ENCODE results near the gene PRRC1.

The PRRC1 gene

DNA sequence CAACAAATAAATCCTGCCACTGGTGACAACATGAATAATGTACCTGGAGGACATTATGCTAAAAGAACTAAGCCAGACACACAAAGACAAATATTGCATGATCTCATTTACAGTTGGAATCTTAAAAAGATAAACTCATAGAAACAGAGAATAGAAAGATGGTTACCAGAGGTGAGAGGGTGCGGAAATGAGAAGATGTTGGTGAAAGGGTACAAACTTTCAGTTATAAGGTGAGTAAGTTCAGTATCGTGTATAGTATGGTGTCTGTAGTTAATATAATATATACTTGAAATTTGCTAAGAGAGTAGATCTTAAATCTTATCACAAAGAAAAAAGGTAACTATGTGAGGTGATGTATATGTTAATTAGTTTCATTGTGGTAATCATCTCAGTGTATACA is 63.3 kb downstream of the PRRC1 start:
- no peak for DNase-seq (ENCODE audit: low read depth, low spot score)

DNA sequence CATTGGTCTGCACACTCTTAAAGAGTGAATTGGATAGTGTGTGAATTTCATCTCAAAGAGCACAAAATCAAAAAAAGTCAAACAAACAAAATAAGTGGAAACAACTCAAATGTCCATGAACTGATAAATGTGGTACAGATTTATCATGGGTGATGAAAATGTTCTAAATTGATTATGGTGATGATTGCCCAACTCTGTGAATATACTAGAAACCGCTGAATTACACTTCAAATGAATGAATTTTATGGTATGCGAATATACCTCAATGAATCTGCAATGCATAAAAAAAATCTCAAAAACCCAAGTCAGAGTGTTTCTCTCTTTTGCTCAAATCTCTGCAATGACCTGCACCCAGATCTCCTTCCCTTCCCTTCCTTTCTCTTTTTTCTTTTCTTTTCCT is 64.0 kb downstream of the PRRC1 start:
- DNase-seq (ENCODE audit: low read depth, low spot score): no peak

DNA sequence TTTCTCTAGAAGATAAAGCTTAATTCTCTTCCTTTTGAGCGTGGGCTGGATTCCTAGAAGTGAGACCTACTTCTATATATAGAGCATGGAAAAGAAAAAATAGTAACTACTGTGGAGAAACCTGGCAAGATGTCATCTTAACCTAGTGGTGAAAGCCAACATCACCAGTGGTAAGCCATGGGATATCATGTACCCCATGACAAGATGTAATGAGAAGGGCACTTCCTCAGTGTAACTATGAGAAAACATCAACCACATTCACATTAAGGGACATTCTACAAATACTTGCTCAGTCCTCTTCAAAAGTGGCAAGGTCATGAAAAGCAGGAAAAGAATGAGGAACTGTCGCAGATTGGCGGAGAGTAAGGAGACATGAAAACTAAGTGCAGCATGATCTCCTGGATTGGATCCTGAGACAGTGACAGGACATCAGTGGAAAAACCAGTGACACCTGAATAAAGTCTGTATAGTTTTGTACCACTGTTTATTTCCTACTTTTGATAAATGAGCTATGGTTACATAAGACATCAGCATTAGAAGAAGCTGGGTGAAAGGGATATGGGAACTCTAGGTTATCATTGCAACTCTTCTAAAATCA is 65.4 kb downstream of the PRRC1 start:
- DNase-seq (ENCODE audit: low read depth, low spot score): no peak

DNA sequence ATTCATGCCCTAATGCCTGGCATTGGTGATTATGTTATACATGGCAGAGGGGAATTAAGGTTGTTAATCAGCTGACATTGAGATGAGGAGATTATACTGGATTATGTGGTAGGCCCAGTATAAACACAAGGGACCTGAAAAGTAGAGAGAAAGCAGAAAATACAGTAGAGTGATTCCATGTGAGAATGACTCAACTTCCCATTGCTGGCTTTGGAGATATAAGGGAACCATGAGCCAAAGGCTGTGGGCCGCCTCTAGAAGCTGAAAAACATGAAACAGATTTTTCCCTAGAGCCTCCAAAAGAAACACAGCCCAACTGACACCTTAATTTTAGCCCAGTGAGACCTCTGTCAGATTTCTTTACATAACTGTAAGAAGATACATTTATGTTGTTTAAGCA is 66.4 kb downstream of the PRRC1 start:
- DNase-seq (ENCODE audit: low read depth, low spot score): no peak

DNA sequence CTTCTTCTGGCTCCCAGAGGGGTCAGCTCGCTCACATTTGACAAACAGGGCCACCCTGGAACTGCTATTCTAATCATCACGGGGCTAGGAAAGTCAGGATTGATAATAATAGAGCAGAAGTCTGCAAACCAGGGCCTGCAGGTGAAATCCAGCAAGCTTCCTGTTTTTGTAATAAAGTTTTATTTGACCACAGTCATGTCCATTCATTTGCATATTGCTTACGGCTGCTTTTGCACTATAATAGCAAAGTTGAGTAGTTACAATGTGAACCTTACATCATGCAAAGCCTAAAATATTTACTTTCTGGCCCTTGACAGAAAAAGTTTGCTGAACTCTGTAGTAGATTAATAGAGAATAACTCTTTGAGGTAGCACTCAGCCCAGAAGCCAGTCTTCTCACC is 68.2 kb downstream of the PRRC1 start:
- no peak for DNase-seq (ENCODE audit: low read depth, low spot score)

DNA sequence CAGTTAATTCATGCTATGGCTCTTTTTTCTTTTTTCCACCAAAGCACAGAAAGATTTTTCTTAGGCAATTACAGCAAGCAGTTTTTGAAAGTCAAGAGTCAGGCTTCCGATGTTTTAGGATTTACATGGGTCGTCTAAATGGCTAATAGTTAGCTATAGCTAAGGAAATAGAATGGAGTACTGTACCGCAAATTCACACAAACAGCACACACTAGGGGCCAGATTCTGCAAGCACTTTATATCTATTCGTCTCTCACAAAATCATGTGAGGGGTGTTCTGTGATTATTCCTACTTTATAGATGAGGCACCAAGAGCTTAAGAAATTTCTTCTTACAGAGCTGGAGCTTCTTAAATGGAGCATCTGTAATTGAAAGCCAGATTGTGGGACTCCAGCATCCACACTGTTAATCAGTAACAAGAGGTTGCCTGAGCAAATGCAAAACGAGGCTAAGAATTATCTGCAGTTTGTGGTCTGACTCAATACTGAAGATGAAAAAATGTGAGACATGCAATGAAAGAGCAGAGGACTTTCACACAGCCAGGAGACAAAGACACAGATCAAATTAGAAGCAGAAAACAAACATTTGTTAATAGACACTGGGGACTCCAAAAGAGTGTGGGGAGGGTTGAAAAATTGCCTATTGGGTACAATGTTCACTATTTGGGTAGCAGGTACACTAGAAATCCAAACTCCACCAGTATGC is 68.8 kb downstream of the PRRC1 start:
- DNase-seq (ENCODE audit: low read depth, low spot score): peak; percentile 32

DNA sequence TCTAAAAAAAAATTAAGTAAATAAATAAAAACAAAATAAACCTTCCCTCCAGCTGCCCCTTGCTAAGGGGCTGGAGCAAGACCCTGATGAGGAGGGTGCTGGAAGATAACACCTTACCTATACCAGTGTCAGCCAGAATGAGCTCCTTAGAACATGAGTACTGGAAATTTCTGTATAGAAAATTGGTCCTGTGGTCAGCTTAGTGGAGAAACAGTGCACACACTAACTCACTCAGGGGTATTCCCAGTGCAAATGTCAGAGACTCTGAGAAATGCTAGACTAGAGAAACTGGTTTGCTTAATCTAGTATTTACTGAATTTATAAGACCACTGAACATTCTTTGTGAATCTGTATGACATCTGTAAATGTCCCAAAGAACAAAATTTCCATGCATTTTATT is 69.4 kb downstream of the PRRC1 start:
- no peak for DNase-seq (ENCODE audit: low read depth, low spot score)

DNA sequence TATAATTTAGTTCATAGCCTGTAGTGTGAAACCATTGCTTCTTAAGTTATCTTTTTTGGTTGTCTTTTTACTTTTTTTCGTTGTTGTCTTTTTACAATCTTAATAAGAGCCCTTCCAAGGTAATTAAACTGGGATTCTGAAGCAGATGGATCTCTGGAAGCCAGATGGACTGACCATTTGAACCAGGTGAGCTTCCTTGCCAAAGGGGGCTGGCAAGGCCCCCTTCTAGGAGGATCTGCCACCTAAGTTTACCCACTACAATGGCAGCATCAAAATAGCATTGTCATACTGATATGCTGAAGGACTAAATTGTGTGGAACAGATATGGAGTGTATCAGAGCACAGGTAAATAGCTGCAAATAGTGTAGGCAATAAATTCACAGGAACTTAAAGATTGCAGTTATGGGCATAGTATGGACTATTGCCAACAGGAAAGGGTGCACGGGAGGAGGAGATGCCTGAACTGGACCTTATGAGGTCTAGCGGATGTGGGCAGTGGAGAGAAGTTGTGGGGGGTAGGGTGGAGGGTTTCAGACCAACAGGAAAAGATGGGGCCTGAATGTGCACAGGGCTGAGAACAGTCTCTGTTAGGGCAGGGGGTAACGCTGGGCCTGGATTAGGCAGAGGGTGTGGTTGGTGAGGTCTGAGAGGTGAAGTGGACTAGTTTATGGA is 69.9 kb downstream of the PRRC1 start:
- DNase-seq (ENCODE audit: low read depth, low spot score): no peak

DNA sequence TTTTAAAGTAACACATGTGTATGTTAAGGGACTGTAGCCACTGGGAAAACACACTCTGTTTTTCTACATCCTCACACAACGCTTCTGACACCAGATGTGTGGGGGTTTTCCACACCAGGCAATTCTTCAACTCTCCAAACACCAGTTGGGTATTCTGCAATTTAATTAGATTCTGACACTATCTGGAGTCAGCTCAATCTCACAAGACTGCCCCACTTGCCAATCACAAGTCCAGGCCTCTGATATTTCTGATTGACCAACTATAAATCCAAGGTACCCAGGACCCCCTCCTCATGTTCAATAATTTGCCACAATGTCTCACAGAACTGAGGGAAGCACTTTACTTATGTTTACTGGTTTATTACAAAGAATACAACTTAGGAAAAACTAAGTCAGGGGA is 70.9 kb downstream of the PRRC1 start:
- DNase-seq (ENCODE audit: low read depth, low spot score): no peak

DNA sequence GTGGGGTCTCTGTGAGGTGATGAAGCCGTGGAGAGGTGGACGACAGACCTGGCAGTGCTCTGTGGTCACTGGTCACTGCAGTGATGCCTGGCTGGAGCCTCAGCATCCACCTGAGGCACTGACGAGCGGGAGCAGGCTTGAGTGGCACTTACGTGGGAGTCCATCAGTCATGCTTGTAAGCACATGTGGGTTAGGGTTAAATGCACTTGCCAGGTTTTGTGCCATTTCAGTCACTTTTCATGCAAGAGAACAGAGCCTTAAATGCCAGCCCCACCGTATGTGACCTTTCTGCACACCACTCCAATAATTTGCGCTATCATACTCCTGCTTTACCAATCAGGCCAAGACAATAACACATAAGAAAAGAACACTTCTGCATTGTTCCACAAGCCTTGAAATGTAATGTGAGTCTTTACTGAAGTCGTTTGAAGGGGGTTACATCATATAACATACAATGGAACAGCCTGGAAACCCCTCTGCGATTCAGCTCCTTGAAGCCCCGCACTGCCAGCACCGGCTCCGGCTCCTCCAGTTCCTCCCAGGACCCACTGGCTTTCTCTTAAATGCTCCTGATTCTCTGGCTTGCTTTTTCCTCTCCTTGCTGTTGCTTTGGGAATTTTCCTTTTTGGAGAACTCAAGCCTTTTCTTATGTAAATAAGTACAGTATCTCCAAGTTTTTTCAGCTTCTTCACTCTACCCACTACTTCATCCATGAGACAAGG is 72.0 kb downstream of the PRRC1 start:
- no peak for DNase-seq (ENCODE audit: low read depth, low spot score)

DNA sequence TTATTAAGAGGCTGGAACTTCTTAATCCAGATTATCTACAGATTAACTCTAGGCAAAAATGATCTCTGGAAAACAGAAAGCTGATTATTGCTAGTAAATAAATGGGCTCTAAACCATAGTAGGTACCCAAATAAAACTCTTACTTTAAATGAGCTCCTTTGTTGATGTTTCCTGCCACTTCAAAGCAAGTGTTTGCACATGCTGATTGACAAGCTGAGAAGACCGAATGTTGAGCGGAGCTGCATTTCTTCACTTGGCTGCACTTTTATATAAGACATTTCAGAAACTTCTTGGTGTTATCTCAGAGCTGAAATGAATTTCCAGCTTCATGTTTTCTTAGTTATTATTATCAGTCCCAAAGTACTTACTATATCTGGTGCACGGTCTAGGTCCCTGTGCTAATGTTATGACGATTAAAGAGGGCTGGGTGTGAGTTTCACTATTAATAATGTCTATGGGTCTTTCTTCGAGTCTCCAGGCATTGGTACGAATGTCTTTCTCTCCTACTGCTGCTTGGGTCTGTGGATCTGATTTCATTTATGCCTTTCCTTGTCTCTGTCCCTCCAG is 72.8 kb downstream of the PRRC1 start:
- DNase-seq (ENCODE audit: low read depth, low spot score): no peak

DNA sequence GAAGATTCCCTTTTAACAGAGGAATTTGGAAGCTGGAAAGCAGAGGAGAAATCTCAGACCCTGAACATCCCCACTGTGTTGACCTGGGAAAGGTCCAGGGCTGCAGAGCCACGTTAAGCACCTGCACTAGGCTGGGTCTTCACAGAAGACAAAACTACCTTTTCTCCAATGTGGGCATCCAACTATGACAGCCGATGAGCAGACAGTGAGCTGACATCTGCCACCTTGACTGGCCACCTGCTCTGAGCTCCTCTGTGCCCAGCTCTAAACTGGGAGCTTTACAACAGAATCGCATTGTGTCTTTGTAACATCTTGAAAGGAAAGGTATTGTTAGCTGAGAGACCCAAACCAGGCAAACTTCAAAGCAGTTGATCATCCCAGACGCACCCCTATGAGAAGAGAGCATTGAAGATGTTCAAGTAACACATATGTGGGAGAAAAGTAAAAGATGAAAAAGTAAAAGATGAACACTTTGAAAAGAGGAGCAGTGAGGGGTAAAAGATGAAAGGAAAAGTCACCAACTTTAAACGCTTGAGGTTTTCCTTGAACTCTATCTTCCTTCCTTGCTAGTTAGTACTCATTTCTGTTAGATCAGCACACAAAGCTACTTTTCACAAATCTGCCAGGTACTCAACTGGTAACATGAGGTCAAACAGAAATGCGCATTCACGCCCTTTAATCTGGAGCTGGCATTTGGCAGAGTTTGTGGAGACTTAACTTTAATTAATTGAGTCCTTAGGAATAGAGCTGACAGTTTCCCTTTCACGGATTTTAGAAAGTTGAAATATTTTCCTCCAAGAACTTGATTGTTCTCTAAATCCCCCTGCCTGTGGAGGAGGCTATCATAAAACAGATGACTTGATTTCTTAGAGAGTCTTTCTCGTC is 78.3 kb downstream of the PRRC1 start:
- DNase-seq (ENCODE audit: low read depth, low spot score): no peak

DNA sequence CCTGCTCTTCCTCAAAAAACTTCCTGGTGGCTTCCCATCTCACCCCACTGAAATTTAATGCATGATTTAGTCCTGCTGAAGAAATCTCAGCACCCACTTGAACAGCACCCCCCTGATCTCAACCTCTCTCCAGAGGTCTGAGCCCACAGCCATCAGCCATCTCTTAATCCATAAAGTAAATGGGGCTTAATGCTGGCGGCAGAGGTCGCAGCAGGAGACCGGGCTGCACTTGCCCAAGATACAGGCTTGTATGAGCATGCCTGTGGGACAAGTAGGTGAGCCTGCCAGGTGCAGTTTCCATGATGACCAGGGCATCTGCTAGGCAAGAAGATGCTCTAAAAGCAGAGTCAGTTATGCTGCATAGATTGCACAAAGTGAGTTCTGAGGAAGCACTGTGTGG is 79.1 kb downstream of the PRRC1 start:
- no peak for DNase-seq (ENCODE audit: low read depth, low spot score)

DNA sequence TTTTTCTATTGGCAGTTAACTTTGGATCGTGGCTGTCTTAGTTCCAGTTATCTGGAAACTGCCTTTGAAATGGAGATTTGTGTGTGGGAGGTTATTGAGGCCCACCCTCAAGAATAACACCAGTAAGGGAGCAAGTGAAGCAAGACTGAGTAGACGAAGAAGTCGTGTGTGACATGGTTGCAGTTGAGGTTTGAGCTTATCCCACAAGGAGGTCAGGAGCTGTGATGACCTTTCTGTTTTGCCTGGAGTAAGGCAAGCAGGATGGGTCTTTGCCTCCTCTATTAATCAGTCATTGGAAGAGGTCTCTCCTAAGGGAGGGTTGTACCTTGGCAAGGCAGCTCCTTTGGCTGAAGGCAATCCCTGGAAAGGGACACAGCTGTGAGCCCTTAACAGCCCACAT is 81.9 kb downstream of the PRRC1 start:
- DNase-seq (ENCODE audit: low read depth, low spot score): no peak

DNA sequence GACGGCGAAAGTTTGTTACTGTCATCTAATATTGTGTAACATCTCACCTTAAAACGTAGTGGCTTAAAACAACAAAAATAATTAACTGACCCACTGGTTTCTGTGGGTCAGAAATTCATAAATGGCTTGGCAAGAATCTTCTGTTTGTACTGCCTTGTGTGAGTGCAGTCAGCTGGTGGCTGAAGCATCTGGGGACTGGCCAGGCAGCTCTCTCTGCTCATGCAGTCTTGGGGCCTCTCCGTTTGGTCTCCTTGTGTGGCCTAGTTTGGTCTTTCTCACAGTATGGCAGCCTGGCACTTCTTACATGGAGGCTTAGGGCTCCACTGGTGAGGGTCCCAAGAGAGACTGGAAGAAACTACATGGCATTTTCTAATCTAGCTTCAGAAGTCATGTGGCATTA is 82.4 kb downstream of the PRRC1 start:
- no peak for DNase-seq (ENCODE audit: low read depth, low spot score)

DNA sequence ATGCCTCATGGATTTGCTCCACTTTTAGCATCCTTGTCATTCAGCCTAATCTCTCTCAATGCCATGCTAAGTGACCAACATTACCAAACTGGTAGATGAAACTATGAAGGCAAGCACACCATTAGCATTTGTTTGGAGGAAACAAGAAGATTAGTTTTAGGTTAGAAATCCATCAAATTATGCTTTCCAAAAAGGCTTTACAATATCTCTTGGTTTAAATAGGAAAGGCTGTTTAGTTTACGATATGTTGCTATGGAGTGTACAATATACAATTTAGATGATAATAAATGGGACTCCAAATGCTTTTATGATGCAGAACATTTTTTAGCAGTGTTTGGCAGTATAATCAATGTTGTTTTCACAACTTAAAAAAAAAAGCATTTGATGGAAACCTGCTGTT is 83.7 kb downstream of the PRRC1 start:
- no peak for DNase-seq (ENCODE audit: low read depth, low spot score)

DNA sequence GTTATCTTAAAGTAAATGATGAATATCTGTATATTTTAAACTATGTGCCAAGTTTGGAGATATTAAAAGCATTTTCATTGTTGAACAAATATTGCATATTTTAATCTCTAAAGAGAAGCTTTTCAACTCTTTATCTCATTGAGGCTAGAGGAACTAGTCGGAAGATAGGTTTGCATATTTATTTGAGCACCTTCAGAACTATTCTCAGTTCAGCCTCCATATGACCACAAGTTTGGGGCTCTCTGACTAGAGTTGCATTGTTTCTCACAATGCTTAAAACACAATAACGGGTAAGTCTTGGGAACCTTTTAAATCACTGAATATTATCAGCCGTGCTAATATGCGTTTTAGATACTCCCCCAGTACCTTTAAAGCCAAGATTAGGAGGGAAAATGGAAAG is 84.2 kb downstream of the PRRC1 start:
- DNase-seq (ENCODE audit: low read depth, low spot score): no peak

DNA sequence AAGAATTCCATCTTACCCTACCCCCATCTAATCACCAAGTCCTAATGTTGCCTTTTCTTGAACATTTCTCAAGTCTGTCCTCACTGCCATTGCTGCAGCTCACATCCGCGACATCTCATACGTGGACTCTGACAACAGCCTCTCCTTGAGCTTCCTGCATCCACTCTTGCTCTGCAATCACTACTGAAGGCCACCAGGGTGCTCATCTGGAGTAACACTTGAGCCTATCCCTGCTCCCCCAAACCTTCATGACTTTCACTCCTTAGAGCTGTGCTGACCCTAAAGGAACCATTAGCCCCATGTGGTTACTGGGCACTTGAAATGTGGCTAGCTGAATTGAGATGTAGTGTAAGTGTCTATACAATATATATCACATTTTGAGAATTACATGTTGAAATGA is 85.0 kb downstream of the PRRC1 start:
- DNase-seq (ENCODE audit: low read depth, low spot score): no peak

DNA sequence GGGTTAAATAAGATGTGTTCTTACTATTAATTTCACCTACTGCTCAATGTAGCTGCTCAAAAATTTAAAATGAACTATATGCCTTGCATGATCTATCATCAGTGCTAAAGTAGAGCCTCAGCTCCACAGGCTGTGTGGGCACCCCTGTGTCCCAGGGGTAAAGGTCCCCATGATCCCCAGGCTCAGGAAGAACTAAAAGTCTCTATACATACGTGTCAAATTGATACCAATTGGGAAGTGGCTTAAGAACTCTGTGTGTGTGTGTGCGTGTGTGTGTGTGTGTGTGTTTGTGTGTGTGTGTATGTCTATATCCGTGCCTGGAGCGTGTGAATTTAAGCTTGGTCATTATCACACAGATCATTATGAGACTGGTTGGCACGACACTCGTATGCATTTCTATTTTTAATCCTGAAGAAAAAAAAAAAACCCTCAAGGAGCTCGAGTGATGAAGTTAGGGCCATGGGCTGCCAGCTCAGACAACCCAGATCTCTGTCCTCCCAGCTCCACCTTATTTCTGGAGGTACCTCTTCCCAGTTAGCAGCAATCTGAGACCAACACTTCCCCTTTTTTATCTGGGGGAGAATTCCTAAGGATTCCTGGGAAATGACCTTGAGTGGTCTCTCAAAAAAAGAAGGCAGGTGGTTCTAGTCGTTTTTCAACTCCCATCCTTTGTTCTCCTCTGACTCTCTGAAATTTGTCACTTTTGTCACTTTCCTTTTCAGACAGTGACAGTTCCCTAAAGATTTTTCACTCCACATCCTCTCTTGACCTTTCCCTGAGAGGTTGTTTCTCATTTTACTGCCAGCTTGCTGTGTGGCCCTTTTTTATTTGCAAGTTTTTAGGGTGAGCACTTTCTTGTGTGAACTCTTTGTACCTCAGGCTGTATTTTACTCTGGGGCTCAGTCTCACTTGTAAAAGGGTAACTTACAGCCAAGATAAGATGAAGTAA is 85.7 kb downstream of the PRRC1 start:
- no peak for DNase-seq (ENCODE audit: low read depth, low spot score)
